AG08396 (cell line): ENCODE results near the gene GPR55.

Experiments used
- DNase-seq: peaks from one replicate; pipeline ENCODE4 v3.0.0; 2012; ENCODE audit warnings: low spot score, mixed read lengths

The GPR55 gene

DNA sequence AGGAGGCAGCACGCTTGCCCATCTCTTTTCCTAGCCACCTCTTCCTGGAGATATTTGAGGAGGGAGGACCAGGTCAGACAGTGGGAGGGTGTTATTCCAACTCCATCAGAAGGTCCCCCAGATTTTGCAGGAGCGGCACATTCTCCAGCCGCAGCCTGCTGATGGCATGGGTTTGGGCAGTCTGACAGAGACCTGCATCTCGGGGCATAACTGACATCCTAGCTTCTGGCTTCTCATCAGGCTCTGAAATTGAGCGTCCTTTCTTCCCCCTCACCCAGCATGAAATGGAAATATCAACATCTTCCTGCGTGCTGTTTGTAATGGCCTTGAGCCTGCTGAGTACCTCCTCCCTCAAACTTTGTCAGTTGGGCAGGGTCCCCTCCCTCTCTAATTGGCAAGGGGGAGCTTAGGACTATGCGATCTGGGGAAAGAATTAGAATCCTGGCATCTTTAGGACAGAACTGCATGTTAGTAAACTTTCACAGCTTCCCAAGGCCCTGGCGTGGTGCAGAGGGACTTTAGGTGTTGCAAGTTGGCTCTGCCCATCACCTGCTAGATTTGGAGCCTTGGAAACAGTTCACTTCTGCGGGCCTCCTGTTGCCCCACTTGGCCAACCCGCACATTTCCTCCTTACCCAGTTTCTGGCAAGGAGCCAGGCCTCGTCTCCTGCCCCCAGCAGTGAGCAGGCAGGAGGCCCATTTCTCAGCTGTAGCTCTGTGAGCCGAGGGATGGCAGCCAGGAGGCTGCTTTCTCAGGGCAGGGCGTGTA, 58.1 kb downstream of the GPR55 start:
- DNase-seq, result peak; percentile 33

GRCh38 chr2:230865766-230866755, 59.0 kb downstream of the GPR55 start:
- DNase-seq, result peak; percentile 46

- DNase-seq, result peak; percentile 37
Observed at GRCh38 chr2:230865307-230865765, 59.7 kb downstream of the GPR55 start.

GRCh38 chr2:230864605-230865306, 60.3 kb downstream of the GPR55 start, which contains the start of gene ITM2C:
ITM2C (plus strand) TSS chr2:230864942; CDS start chr2:230865026, 84 bp downstream.
- peak; percentile 95 for DNase-seq

DNA sequence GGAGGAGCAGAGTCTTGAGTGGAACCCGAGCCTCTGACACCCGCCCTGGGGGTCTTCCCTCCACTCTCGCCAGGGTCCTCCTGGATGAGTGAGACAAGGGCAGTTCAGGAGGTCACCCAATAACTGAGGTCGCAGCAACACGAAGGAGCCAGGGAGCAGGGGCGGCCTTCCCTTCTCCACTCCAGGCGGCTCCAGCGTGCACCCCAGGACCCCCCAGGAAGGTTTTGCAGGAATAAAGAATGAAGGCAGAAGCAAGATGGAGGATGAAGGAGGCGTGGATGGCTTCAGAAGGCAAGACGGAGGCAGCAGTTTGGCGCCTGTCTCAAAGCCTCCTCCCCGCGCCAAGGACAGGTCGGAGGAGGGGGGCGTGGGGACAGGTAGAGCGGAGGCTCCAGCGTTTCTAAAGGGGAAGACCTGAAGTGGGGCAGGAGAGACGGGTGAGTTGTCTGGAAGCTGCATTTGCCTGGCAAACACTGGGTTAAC, 60.9 kb downstream of the GPR55 start:
- DNase-seq, result no peak

- no peak for DNase-seq
Observed at GRCh38 chr2:230863442-230864121, 61.5 kb downstream of the GPR55 start.

DNA sequence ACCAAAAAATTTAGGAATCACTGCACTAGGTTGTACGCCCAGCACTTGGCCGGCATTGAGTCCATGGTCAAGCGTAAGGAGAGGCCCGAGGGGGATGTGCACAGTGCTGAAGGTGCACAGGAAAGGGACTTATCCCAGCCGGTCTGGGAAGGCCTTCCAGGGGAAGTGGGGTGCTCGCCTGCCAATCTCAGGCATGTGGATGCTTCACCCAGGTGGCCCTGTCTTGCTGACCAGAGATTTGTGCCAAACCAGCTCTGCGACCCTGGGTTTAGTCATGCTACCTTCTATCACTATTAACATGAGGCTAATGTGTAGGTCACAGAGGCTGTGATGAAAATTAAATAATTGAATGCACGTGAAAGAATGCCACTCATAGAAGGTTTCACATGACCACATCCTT, 62.0 kb downstream of the GPR55 start:
- no peak for DNase-seq

- DNase-seq, result no peak
Observed at GRCh38 chr2:230862292-230862691, 62.8 kb downstream of the GPR55 start.

- DNase-seq, result no peak
Observed at GRCh38 chr2:230861552-230862255, 63.3 kb downstream of the GPR55 start.
